Renal cortical epithelial cell (primary cell): ENCODE results near the gene OR4D6. TPM values are rescaled to one million over a fixed set of nuclear protein-coding genes. Genes with fewer than 3 reads are reported as not detected.

Source experiments
- total RNA-seq: library from RNA; depleted of rRNA; stranded (reverse); fragments of >200 nt; gene quantifications from 2 replicates; pipeline ENCODE4 v1.2.3, GENCODE V29; 2014

Gene OR4D6
- total RNA-seq, 1 donor from 2014 or later: not detected

Other genes with a start within 250 kb of the OR4D6 start
- gene MPEG1, start 244.0 kb upstream of the OR4D6 start, total RNA-seq: not detected in 2 replicates
- gene OR5AN1, start 98.1 kb upstream of the OR4D6 start, total RNA-seq: not detected in 2 replicates
- not detected in 2 replicates for gene OR5A2, start 30.5 kb upstream of the OR4D6 start, total RNA-seq
- gene OR5A1, start 20.5 kb upstream of the OR4D6 start, total RNA-seq: not detected in 2 replicates
- not detected in 2 replicates for gene OR4D10, start 16.4 kb downstream of the OR4D6 start, total RNA-seq
- gene OR4D11, start 46.6 kb downstream of the OR4D6 start, total RNA-seq: not detected in 2 replicates
- gene OR4D9, start 54.6 kb downstream of the OR4D6 start, total RNA-seq: not detected in 2 replicates
- gene OSBP, start 158.8 kb downstream of the OR4D6 start, total RNA-seq: 32.0 and 71.3 TPM in 2 replicates
- gene PATL1, start 212.1 kb downstream of the OR4D6 start, total RNA-seq: 6.3 and 20.6 TPM in 2 replicates